ENCODE results near the gene FAM13A. TPM values are rescaled to one million over a fixed set of nuclear protein-coding genes. Genes with fewer than 3 reads are reported as not detected.

Gene FAM13A
- total and polyA plus RNA-seq, 9 of the 15 experiments (the other 6 are each of a cell fraction or from before 2014, with no cell fraction given): 11.3 to 23.3 (median 14.7) TPM

DNA sequence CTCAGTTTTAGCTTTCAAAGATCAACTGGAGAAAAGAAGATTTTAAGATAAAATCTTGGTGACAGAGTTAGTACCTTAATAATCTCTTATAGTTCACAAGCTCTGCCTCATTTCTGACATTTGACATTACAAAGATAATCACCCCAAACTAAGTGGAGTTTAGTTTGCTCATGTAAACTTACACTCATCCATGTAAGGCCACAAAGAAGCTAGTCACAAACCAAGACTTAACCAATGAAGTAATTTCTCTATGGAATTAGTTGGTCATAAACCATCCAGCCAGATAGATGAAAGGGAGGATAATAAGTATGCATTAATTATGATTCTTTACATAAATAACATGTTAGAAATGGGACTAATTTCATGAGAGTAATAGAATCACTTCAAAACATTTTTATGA lies 159.2 kb downstream of the FAM13A start:
- Histone ChIP-seq H3K9me3 (replicated peaks; ENCODE audit: control insufficient read depth, insufficient read depth, low read depth, low read length) (no peaks in the 10 kb centered on the region), H3K9me1 (ENCODE audit: control insufficient read depth, insufficient read depth, low read length) (no peaks in the 10 kb centered on the region), H3K79me2 (ENCODE audit: control insufficient read depth, insufficient read depth, low read length) (no peaks in the 10 kb centered on the region), H3K27ac (ENCODE audit: extremely low read depth, low read depth, low read length) (no peak overlapping the region), H3K4me2 (ENCODE audit: insufficient read depth, low read length) (no peak overlapping the region), H3K4me3 (no peak overlapping the region), H3K36me3 (ENCODE audit: control insufficient read depth, insufficient read depth, low read length) (no peaks in the 10 kb centered on the region), H2AFZ (ENCODE audit: low read depth, low read length) (no peak overlapping the region), H3K9ac (ENCODE audit: insufficient read depth in 1 of 2, low read depth in 2 of 2, low read length in 2 of 2) (no peak overlapping the region), H4K20me1 (replicated peaks; ENCODE audit: control insufficient read depth, insufficient read depth, low read length) (no peaks in the 10 kb centered on the region), H3K4me1 (replicated peaks in 1 of 2; ENCODE audit: control insufficient read depth in 2 of 2, insufficient read depth in 2 of 2, low read length in 2 of 2) (no peaks in the 10 kb centered on the region), H3K27me3 (ENCODE audit: control insufficient read depth in 2 of 2, insufficient read depth in 2 of 2, low read length in 2 of 2) (no peaks in the 10 kb centered on the region)
- TF ChIP-seq ZNF75A (CRISPR knock-in tag; IDR thresholded peaks at IDR 0.05) (no peak), NEUROD1 (IDR thresholded peaks at IDR 0.05; ENCODE audit: borderline replicate concordance, low read depth, low read length, partially characterized antibody) (no peak), TCFL5 (CRISPR knock-in tag; conservative IDR thresholded peaks at IDR 0.05) (no peak), ZNF384 (IDR thresholded peaks at IDR 0.05; ENCODE audit: low read depth, low read length) (no peak), NR2F6 (CRISPR knock-in tag; IDR thresholded peaks at IDR 0.05) (no peak), PML (IDR thresholded peaks at IDR 0.05; ENCODE audit: low read length) (no peak), ZNF133 (CRISPR knock-in tag; IDR thresholded peaks at IDR 0.05) (no peak), NR3C1 (CRISPR knock-in tag; IDR thresholded peaks at IDR 0.05) (no peak), KDM5B (IDR thresholded peaks at IDR 0.05; ENCODE audit: insufficient replicate concordance, low read depth, low read length) (no peak), RFX7 (CRISPR knock-in tag; IDR thresholded peaks at IDR 0.05) (no peak)
- TF ChIP-seq, protein P1, sequence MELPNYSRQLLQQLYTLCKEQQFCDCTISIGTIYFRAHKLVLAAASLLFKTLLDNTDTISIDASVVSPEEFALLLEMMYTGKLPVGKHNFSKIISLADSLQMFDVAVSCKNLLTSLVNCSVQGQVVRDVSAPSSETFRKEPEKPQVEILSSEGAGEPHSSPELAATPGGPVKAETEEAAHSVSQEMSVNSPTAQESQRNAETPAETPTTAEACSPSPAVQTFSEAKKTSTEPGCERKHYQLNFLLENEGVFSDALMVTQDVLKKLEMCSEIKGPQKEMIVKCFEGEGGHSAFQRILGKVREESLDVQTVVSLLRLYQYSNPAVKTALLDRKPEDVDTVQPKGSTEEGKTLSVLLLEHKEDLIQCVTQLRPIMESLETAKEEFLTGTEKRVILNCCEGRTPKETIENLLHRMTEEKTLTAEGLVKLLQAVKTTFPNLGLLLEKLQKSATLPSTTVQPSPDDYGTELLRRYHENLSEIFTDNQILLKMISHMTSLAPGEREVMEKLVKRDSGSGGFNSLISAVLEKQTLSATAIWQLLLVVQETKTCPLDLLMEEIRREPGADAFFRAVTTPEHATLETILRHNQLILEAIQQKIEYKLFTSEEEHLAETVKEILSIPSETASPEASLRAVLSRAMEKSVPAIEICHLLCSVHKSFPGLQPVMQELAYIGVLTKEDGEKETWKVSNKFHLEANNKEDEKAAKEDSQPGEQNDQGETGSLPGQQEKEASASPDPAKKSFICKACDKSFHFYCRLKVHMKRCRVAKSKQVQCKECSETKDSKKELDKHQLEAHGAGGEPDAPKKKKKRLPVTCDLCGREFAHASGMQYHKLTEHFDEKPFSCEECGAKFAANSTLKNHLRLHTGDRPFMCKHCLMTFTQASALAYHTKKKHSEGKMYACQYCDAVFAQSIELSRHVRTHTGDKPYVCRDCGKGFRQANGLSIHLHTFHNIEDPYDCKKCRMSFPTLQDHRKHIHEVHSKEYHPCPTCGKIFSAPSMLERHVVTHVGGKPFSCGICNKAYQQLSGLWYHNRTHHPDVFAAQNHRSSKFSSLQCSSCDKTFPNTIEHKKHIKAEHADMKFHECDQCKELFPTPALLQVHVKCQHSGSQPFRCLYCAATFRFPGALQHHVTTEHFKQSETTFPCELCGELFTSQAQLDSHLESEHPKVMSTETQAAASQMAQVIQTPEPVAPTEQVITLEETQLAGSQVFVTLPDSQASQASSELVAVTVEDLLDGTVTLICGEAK (IDR thresholded peaks at IDR 0.05): no peak
- TF ChIP-seq, protein P1 (CRISPR knock-in tag; IDR thresholded peaks at IDR 0.05): no peak
- DNase-seq (ENCODE audit: extremely low read depth in 1 of 4, low spot score in 3 of 4) (no peak), FAIRE-seq (peak; percentile 35), ATAC-seq (no peak)
- ChIA-PET POLR2A (no interaction called here), CTCF (ENCODE audit: low intra/inter-chr PET ratio) (no interaction called here)
- intact Hi-C loops (cut with micrococcal nuclease) (loop anchor here (10.0 kb wide), 1 partner anchor 127 kb away; no protein-coding TSS in a partner anchor), in situ Hi-C loops (cut with MboI) (no loop called here)
- no TSS peak for BruUV-seq (replicated peaks)

Measured in K562 (cell line).